ENCODE data around the gene TRIOBP.

Gene TRIOBP

GRCh38 chr22:37674951-37675929 is 21.6 kb upstream of the TRIOBP start, which contains the start of gene LGALS1:
Gene LGALS1 (plus strand): TSS chr22:37675636. CDS start chr22:37675703, 67 bp downstream.
- peak; percentile 65 to 96 for DNase-seq (ENCODE audit: low read depth in 1 of 2, low spot score in 1 of 2)
- TF ChIP-seq JUND (IDR thresholded peaks at IDR 0.05; ENCODE audit: low read depth): no peak
- in situ Hi-C loops (cut with HindIII; ENCODE audit: low pct_unique_long_range_greater_than_20kb, low sequenced_read_pairs): no loop called here

GRCh38 chr22:37675930-37676735 is 20.7 kb upstream of the TRIOBP start:
- peak in 1 of 2 experiments; percentile 58 for DNase-seq (ENCODE audit: low read depth in 1 of 2, low spot score in 1 of 2)
- in situ Hi-C loops (cut with HindIII; ENCODE audit: low pct_unique_long_range_greater_than_20kb, low sequenced_read_pairs): no loop called here
- no peak for TF ChIP-seq JUND (IDR thresholded peaks at IDR 0.05; ENCODE audit: low read depth)

GRCh38 chr22:37676736-37677492 is 19.9 kb upstream of the TRIOBP start:
- no peak for TF ChIP-seq JUND (IDR thresholded peaks at IDR 0.05; ENCODE audit: low read depth)
- DNase-seq (ENCODE audit: low read depth in 1 of 2, low spot score in 1 of 2): peak in 1 of 2 experiments; percentile 85
- in situ Hi-C loops (cut with HindIII; ENCODE audit: low pct_unique_long_range_greater_than_20kb, low sequenced_read_pairs): no loop called here

GRCh38 chr22:37677493-37677974 is 19.3 kb upstream of the TRIOBP start:
- DNase-seq (ENCODE audit: low read depth in 1 of 2, low spot score in 1 of 2): no peak
- no peak for TF ChIP-seq JUND (IDR thresholded peaks at IDR 0.05; ENCODE audit: low read depth)
- in situ Hi-C loops (cut with HindIII; ENCODE audit: low pct_unique_long_range_greater_than_20kb, low sequenced_read_pairs): no loop called here

- in situ Hi-C loops (cut with HindIII; ENCODE audit: low pct_unique_long_range_greater_than_20kb, low sequenced_read_pairs): no loop called here
- TF ChIP-seq JUND (IDR thresholded peaks at IDR 0.05; ENCODE audit: low read depth): no peak
- DNase-seq (ENCODE audit: low read depth in 1 of 2, low spot score in 1 of 2): no peak
Observed at GRCh38 chr22:37678372-37678771, 18.5 kb upstream of the TRIOBP start.

GRCh38 chr22:37679670-37680069 is 17.2 kb upstream of the TRIOBP start:
- no peak for DNase-seq (ENCODE audit: low read depth in 1 of 2, low spot score in 1 of 2)
- in situ Hi-C loops (cut with HindIII; ENCODE audit: low pct_unique_long_range_greater_than_20kb, low sequenced_read_pairs): no loop called here
- TF ChIP-seq JUND (IDR thresholded peaks at IDR 0.05; ENCODE audit: low read depth): no peak

- DNase-seq (ENCODE audit: low read depth in 1 of 2, low spot score in 1 of 2): no peak
- TF ChIP-seq JUND (IDR thresholded peaks at IDR 0.05; ENCODE audit: low read depth): no peak
- in situ Hi-C loops (cut with HindIII; ENCODE audit: low pct_unique_long_range_greater_than_20kb, low sequenced_read_pairs): no loop called here
Observed at GRCh38 chr22:37680191-37680851, 16.5 kb upstream of the TRIOBP start.

GRCh38 chr22:37681001-37681424 is 15.8 kb upstream of the TRIOBP start:
- DNase-seq (ENCODE audit: low read depth in 1 of 2, low spot score in 1 of 2): no peak
- in situ Hi-C loops (cut with HindIII; ENCODE audit: low pct_unique_long_range_greater_than_20kb, low sequenced_read_pairs): no loop called here
- TF ChIP-seq JUND (IDR thresholded peaks at IDR 0.05; ENCODE audit: low read depth): no peak

GRCh38 chr22:37681556-37682049 is 15.2 kb upstream of the TRIOBP start:
- DNase-seq (ENCODE audit: low read depth in 1 of 2, low spot score in 1 of 2): peak; percentile 29 to 83
- in situ Hi-C loops (cut with HindIII; ENCODE audit: low pct_unique_long_range_greater_than_20kb, low sequenced_read_pairs): no loop called here

GRCh38 chr22:37684803-37685615 is 11.8 kb upstream of the TRIOBP start:
- no peak for DNase-seq (ENCODE audit: low read depth in 1 of 2, low spot score in 1 of 2)
- in situ Hi-C loops (cut with HindIII; ENCODE audit: low pct_unique_long_range_greater_than_20kb, low sequenced_read_pairs): no loop called here
- no peak for TF ChIP-seq JUND (IDR thresholded peaks at IDR 0.05; ENCODE audit: low read depth)

More at GRCh38 chr22:37681556-37682049, 15.2 kb upstream of the TRIOBP start:
- no peak for TF ChIP-seq JUND (IDR thresholded peaks at IDR 0.05; ENCODE audit: low read depth)
